ENCODE data around the gene ATP6V1B1. TPM values are rescaled to one million over a fixed set of nuclear protein-coding genes. Genes with fewer than 3 reads are reported as not detected.

Gene ATP6V1B1
- total RNA-seq, 2 donors from 2014 or later, result not detected

GRCh38 chr2:71003966-71004755 is 68.5 kb downstream of the ATP6V1B1 start:
- intact Hi-C loops (cut with DNase I), result no loop called here
- Histone ChIP-seq H3K9me3 (no peaks in the 10 kb centered on the region), H3K36me3 (no peaks in the 10 kb centered on the region), H3K9ac (ENCODE audit: low read depth in 2 of 2, low read length in 2 of 2) (no peak overlapping the region), H3K27me3 (no peaks in the 10 kb centered on the region), H3K4me3 (no peak overlapping the region), H3K27ac (no peak overlapping the region), H3K4me1 (no peaks in the 10 kb centered on the region)
- TF ChIP-seq CTCF (IDR thresholded peaks at IDR 0.05), result no peak
- DNase-seq, result no peak

GRCh38 chr2:71004857-71005256 is 69.2 kb downstream of the ATP6V1B1 start:
- H3K9me3 ChIP-seq, result no peaks in the 10 kb centered on the region
- H3K4me1 ChIP-seq, result no peaks in the 10 kb centered on the region
- TF ChIP-seq CTCF (IDR thresholded peaks at IDR 0.05), result no peak
- H3K36me3 ChIP-seq, result no peaks in the 10 kb centered on the region
- H3K27me3 ChIP-seq, result no peaks in the 10 kb centered on the region
- DNase-seq, result no peak
- no peak overlapping the region for H3K4me3 ChIP-seq
- H3K27ac ChIP-seq, result no peak overlapping the region
- intact Hi-C loops (cut with DNase I), result no loop called here
- H3K9ac ChIP-seq (ENCODE audit: low read depth in 2 of 2, low read length in 2 of 2), result no peak overlapping the region

- Histone ChIP-seq H3K4me1 (no peaks in the 10 kb centered on the region), H3K4me3 (no peak overlapping the region), H3K27ac (no peak overlapping the region), H3K36me3 (no peaks in the 10 kb centered on the region), H3K27me3 (no peaks in the 10 kb centered on the region), H3K9ac (ENCODE audit: low read depth in 2 of 2, low read length in 2 of 2) (no peak overlapping the region), H3K9me3 (no peaks in the 10 kb centered on the region)
- no peak for DNase-seq
- TF ChIP-seq CTCF (IDR thresholded peaks at IDR 0.05), result no peak
- intact Hi-C loops (cut with DNase I), result no loop called here
Observed at GRCh38 chr2:71005271-71006202, 69.8 kb downstream of the ATP6V1B1 start.

GRCh38 chr2:71006323-71006722 is 70.6 kb downstream of the ATP6V1B1 start:
- Histone ChIP-seq H3K9me3 (no peaks in the 10 kb centered on the region), H3K4me3 (no peak overlapping the region), H3K27ac (no peak overlapping the region), H3K36me3 (no peaks in the 10 kb centered on the region), H3K4me1 (no peaks in the 10 kb centered on the region), H3K27me3 (no peaks in the 10 kb centered on the region), H3K9ac (ENCODE audit: low read depth in 2 of 2, low read length in 2 of 2) (no peak overlapping the region)
- intact Hi-C loops (cut with DNase I), result no loop called here
- no peak for DNase-seq
- no peak for TF ChIP-seq CTCF (IDR thresholded peaks at IDR 0.05)

- no peak for DNase-seq
- H3K9me3 ChIP-seq, result no peaks in the 10 kb centered on the region
- H3K4me3 ChIP-seq, result no peak overlapping the region
- H3K27me3 ChIP-seq, result no peaks in the 10 kb centered on the region
- no peak overlapping the region for H3K9ac ChIP-seq (ENCODE audit: low read depth in 2 of 2, low read length in 2 of 2)
- no peaks in the 10 kb centered on the region for H3K4me1 ChIP-seq
- H3K36me3 ChIP-seq, result no peaks in the 10 kb centered on the region
- no peak for TF ChIP-seq CTCF (IDR thresholded peaks at IDR 0.05)
- intact Hi-C loops (cut with DNase I), result no loop called here
- H3K27ac ChIP-seq, result no peak overlapping the region
Observed at GRCh38 chr2:71006955-71007799, 71.5 kb downstream of the ATP6V1B1 start.
